ENCODE results near the gene EGFL8.
A peak's percentile ranks its signal among the peaks of the same experiment; 100 is the strongest.
"Not testable (repeated sequence)": the region's sequence is repeated elsewhere in the genome, so short reads cannot be mapped to it uniquely, and the experiment has no call there.

The EGFL8 gene

DNA sequence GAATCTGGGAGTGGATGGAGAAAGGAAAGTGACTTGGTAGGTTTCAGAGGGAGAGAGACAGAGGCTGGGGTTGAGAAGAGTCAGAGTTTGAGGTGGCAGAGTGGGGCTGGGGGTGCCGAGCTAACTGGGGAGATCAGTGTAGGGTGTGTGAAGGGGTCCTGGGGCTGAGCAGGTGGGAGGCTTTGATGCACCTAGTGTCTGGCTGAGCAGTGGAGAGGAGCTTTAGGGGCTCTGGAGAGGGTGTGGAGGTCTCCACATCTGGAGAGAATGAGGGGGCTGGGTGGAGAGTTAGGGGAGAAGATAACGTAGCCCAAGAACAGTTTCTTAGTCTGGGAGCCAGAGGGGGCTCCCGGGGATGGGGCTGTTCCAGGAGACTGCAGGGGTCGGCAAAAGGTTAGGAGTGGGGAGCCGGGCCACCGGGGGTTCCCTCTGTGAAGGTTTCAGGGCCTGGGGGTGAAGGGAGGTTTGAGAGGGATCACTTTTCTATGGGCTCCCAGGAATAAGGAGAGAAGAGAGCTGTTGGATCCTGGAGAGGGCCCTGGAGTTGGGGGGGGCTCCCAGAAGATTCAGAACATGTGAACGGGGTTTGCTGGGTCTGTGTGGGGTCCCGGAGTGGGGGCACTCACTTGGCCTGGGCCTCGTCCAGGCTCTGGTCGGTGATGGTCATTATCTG lies 24.8 kb downstream of the EGFL8 start:
- peak overlapping the region; percentile 83 for H3K27ac ChIP-seq
- TF ChIP-seq, protein P1, sequence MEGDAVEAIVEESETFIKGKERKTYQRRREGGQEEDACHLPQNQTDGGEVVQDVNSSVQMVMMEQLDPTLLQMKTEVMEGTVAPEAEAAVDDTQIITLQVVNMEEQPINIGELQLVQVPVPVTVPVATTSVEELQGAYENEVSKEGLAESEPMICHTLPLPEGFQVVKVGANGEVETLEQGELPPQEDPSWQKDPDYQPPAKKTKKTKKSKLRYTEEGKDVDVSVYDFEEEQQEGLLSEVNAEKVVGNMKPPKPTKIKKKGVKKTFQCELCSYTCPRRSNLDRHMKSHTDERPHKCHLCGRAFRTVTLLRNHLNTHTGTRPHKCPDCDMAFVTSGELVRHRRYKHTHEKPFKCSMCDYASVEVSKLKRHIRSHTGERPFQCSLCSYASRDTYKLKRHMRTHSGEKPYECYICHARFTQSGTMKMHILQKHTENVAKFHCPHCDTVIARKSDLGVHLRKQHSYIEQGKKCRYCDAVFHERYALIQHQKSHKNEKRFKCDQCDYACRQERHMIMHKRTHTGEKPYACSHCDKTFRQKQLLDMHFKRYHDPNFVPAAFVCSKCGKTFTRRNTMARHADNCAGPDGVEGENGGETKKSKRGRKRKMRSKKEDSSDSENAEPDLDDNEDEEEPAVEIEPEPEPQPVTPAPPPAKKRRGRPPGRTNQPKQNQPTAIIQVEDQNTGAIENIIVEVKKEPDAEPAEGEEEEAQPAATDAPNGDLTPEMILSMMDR (conservative IDR thresholded peaks at IDR 0.05) = no peak

GRCh38 chr6:32189742-32190053 lies 25.3 kb downstream of the EGFL8 start:
- TF ChIP-seq, protein P1 (conservative IDR thresholded peaks at IDR 0.05) = no peak
- peak overlapping the region; percentile 83 for H3K27ac ChIP-seq

DNA sequence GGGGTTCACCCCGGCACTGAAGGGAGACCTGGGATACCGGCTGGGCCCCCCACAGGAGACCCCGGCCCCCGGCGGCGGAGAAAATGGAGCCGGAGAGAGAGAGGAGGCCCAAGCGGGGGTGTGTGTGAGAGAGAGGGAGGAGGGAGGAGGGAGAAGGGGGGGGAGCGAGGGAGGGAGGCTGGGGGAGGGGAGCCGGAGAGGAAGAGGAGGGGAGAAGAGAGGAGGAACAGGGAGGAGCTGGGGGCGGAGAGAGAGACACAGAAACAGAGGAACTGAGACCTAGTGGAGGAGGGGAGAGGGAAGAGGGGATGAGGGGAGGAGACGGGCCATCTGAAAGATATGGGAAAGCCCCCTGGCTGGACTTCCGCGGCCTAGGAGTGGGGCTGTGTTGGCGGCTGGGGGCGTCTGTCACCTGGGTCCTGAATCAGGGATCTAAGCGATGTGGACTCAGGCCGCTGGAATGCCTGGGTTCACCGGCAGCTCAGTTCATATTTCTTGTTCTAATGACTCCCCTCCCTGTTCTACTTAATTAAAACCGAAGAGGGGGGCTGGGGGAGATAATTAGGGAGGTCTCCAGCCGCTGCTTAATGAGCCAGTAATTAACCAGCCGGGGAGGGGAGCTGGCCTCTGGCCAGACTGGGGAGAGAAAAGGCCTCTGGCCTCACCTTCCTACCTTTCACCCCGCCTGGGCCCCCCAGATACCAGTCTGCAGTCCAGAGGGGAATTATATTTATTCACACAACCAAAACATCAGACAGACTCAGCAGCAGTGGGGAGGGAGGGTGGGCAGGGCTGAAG lies 25.9 kb downstream of the EGFL8 start, which contains the start of gene PBX2:
Gene PBX2 (minus strand): TSS at position 149 of the 798 bp plus-strand sequence. CDS start 287 bp downstream, outside the sequence.
- H3K27ac ChIP-seq = peak within 1 kb of the TSS; percentile 83
- TF ChIP-seq, protein P1 (conservative IDR thresholded peaks at IDR 0.05) = no peak

DNA sequence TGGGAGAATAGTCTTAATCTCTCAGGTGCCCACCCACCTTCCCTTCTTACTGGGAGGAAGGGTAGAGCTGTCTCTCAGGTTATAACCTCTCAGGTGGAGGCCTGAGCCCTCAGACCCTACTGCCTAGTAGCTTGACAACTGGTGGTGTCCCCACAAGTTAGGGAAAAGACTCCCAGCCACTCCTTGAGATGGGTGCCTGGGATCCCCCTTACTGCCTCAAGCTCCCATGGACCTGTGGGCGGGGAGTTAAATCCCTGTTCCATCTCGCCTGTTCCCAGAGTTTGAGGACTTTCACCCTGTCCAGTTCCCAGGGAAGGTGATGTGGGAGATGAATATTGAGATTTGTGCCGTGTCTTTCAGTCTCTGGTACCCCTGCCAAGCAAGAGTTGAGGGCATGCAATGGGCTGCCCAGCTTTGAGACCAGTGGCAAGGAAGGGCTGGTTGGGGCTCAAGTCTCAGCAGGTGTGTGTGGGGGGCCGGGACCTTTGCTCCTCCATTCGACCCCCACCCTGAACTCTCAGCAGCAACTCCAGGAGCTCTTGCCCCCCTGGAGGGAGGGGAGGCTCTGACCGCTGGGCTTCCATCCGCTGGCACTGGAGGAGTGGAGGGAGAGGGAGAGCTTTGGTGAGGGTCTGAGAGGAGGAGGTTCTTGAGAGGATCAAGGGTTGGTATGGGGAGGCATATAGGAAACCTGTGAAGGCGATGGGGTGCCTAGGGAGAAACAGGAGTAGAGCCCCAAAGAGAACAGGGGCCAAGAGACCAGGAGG lies 26.7 kb downstream of the EGFL8 start:
- TF ChIP-seq, protein P1 (conservative IDR thresholded peaks at IDR 0.05) = no peak
- H3K27ac ChIP-seq = peak overlapping the region; percentile 83

GRCh38 chr6:32191696-32192607 lies 27.6 kb downstream of the EGFL8 start:
- H3K27ac ChIP-seq = no peak overlapping the region; the same call in 1 of the 2 replicates
- TF ChIP-seq, protein P1 (conservative IDR thresholded peaks at IDR 0.05) = no peak

- peak within 1 kb of the TSS; percentile 83; the same call in 1 of the 2 replicates for H3K27ac ChIP-seq
- TF ChIP-seq, protein P1 (conservative IDR thresholded peaks at IDR 0.05) = no peak
Measured at GRCh38 chr6:32192608-32193039, 28.2 kb downstream of the EGFL8 start, which contains the start of gene GPSM3. TSS of gene GPSM3 (minus strand) at chr6:32192643. CDS start at chr6:32192513, 130 bp downstream.

GRCh38 chr6:32193096-32193495 lies 28.7 kb downstream of the EGFL8 start:
- not testable (repeated sequence) for H3K27ac ChIP-seq

Measured in VCaP (cell line).